GM19043 (cell line): ENCODE data around the gene OGFOD3.
"Not testable (repeated sequence)": the region's sequence is repeated elsewhere in the genome, so short reads cannot be mapped to it uniquely, and the experiment has no call there.

Source experiments
- ATAC-seq: cut with Tn5 transposase; IDR thresholded peaks from one replicate; pipeline ENCODE4 v1.9.1; 2021; ENCODE audit warnings: low read depth; ENCODE audit not compliant: unreplicated experiment

Gene OGFOD3

DNA sequence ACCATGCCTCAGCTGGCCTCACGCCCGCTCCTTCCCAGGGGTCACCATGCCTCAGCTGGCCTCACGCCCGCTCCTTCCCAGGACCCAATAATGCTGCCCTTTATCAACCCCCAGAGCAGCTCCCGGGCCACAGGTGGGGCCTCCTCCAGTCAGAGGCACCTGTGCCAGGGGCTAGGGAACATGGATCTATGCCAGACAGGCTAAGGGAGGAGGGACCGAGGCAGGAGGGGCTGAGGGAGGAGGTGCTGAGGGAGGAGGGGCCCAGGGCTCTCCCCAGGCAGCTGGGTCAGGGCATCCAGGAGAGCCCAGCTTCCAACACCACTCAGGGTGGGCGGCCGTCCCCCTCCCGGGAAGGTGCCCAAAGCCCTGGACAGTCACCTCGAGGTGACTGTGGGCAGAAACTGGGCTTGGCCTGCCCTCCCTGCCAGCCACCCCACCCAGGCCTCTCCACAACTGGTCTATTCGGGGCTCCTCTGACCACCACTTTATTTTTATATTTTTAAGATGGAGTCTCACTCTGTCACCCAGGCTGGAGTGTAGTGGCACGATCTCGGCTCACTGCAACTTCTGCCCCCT is 27.4 kb downstream of the OGFOD3 start:
- no peak for ATAC-seq

DNA sequence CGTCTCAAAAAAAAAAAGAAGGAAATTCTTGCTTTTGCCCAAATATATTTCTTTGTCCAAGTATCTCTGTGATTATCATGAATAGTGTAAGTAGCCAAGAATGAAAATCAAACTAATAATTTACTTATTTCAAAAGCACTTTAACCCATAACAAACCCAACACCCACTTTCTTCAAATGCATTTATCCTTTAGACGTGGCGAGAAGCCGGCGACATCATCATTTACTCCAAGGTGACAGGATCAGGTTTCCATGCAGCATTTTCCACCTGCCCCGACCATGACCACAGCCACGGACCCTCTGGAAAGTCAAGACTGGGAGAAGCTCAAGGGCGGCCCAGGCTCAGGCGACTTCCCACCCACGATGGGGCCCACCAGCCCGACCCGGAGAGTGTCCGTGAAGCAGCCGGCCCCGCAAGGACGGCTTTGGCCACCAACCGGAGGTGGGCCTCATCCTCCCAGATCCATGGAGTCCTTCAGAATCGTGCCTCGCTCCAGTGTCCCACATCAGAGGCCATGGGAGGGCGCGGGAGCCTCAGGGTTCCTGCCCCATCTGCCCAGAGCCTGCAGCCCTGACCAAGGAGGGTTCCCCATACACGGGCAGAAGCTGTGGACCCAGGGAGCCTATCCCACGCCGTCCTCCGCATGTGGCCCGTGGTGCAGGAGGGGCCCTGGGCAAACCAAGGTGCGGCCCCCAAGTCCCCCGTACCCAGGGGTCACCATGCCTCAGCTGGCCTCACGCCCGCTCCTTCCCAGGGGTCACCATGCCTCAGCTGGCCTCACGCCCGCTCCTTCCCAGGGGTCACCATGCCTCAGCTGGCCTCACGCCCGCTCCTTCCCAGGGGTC is 28.1 kb downstream of the OGFOD3 start:
- ATAC-seq = no peak

DNA sequence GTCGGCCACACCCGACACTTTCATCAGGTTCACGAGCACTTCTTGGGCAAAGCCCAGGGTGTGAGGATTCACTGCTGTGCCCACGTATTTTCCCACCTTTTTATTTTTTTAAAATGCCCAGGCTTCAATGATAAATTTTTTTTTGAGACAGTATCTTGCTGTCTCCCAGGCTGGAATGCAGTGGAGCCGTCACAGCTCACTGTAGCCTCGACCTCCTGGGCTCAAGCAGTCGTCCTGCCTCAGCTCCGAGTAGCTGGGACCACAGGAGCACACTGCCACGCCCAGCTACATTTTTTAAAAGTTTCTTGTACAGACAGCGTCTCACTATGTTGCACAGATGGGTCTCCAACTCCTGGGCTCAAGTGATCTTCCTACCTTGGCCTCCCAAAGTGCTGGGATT is 29.0 kb downstream of the OGFOD3 start:
- ATAC-seq = no peak

DNA sequence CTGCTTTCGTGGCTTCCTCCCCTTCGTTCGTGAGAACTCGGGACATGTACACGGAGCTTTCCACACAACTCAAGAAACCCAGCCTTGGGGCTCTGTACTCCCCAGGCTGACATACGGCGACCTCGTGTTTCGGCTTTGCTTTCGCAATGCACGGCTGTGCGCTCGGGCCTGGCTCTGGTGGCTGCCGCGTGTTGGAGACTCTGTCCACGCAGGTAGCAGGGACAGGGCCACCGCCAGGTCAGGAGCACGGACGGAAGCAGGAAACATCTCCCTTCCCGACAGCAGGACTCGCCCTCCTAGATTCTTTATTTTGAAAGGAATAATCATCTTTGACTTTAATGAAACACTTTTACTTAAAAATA is 29.5 kb downstream of the OGFOD3 start:
- no peak for ATAC-seq

DNA sequence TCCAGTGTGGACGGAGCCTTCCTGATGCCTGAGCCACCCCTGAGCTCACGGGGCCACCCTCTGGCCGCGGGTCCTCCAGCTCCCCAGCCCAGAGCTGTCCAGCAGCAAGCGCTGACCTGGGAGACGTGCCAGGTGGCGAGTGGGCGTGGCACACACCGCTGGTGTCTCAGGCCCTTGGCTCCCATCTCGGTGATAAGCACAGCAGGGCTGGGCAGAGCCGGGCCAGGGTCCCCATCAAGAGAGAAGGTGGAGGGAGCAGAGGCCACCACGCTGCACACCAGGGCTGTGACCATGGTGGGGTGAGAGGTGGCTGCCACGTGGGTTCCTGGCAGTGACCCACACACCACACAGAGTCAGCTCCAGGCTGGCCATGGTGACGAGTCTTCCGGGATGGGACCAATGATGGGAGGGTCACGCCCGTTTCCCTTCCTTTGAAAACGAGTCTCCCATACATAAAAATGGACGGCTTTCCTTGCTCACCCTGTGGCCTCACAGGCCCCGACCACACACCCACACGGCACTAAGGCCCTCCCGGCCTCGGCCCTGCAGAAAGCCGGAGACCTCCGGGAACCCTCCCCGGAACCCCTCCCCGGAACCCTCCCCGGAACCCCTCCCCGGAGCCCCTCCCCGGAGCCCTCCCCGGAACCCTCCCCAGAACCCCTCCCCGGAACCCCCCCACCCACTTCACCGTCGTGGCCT is 30.0 kb downstream of the OGFOD3 start:
- ATAC-seq = no peak

DNA sequence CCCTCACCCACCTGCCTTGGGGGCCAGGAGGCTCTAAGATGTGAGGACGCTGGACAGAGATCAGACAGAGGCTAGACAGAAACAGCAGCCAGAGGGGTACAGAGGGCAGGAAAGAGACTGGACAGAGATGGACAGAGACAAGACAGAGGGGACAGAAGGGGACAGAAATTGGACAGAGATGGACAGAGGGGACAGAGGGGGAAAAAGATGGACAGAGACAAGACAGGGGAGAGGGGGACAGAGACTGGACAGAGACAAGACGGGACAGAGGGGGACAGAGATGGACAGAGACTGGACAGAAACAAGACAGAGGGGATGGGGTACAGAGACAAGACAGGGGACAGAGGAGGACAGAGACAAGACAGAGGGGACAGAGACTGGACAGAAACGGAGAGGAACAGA is 30.7 kb downstream of the OGFOD3 start:
- no peak for ATAC-seq

DNA sequence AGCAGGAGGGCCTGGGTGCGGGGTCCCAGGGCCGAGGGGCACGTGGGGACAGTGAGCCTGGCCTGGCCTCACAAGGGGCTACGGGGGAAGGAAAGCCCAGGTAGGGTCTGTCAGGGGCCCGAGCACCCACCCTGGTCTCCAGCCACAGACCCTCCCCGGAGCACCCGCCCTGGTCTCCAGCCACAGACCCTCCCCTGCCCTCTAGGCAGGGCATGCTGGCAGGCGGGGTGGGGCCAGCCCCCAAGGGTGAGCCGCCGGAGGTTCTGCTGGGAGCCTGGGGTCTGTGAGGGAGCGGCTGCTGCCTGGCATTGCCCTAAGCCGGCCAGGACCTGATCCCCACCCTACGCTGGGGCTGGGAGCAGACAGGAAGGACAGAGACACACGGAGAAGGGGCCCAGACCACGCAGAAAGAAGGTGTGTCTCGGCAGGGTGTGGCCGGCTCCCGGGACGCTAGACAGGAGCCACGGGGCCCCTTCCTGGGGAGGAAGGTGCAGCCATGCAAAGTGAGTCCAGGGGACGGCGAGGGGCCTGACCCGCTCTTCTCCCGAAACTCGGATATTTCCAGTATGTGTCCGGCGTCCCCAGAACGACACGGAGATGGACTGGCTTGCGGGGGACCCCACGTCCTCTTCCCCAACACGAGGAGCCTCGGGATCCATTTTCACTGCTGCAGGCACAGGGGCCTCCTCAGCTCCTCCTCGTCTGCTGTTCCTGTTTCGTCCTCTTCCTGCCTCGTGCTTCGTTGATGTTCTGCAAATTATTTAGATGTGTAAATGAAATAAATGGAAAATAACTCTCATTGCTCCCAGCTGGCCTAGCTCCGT is 31.3 kb downstream of the OGFOD3 start:
- no peak for ATAC-seq

DNA sequence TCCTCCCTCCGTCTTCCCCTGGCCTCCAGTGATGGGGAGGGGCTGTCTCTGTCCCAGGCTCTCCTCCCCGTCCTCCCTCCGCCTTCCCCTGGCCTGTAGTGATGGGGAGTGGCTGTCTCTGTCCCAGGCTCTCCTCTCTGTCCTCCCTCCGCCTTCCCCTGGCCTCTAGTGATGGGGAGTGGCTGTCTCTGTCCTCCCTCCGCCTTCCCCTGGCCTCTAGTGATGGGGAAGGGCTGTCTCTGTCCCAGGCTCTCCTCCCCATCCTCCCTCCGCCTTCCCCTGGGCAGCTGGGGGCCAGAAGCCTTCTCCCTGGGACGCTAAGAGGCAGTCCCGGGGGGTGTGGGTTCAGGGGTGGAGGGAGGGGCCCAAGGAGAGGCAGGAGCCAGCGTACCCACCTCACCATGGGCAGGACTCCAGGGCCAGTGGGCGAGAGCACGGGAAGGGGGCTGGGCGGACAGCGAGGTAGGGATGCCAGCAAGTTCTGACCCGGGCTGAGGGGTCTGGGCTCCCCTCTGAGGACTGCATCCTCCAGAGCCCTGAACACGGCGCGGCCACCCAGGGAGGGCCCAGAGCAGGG is 32.0 kb downstream of the OGFOD3 start:
- no peak for ATAC-seq

DNA sequence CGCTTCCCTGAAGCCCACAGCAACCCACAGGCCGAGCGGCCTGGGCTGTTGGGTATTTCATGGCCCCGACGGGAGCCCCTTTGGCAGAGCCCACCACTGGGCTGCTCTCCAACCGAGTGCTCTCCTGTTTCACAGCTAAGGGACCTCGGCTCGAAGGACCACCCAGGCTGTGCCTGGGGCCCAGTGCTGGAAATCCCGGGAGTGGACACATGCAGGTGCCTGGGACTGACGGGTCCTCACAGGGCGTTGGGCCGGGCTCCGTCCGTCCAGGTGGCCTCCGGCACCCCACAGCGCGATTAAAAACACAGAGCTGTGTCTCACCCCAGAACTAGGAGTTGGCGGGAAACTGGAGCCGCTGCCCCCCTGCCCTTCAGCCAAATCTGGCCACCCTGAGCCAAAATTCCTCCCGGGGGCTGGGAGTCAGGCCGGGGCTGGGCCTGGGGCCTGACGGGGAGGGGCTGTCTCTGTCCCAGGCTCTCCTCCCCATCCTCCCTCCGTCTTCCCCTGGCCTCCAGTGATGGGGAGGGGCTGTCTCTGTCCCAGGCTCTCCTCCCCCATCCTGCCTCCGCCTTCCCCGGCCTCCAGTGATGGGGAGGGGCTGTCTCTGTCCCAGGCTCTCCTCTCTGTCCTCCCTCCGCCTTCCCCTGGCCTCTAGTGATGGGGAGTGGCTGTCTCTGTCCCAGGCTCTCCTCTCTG is 32.7 kb downstream of the OGFOD3 start:
- no peak for ATAC-seq

DNA sequence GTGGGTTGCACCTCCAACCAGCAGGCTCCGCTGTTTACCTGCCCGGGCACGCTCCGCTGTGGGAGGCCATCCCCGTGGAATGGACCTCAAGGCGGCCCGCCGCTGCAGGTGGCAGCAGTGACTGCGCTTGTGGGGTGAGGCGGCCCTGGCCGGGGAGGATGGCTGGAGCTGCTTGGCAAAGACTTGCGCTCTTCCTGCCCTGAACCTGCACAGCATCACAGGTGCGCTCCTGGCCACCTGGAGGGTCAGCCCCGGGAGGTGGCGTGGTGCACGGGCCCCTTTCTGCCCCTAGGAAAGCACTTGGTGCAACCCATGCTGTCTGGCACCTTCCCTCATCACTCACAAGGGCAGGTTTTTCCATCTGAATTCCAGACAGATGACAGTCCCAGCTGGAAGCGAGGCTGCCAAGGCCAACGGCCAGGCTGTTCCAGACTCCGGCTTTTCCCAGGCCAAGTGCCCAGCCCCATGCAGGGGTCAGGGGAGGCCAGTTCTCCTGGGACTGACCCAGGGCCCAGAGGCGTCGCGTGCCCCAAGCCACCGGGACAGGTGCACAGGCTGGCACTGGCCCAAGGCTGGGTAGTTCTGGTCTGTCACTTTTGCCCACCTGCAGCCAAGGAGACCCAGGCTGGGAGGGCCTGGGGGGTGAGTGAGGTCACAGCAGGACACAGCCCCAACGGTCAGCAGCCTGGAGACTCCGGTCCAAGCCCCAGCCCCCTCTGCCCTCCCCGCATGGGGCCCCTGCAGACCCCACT is 33.5 kb downstream of the OGFOD3 start:
- ATAC-seq = no peak

DNA sequence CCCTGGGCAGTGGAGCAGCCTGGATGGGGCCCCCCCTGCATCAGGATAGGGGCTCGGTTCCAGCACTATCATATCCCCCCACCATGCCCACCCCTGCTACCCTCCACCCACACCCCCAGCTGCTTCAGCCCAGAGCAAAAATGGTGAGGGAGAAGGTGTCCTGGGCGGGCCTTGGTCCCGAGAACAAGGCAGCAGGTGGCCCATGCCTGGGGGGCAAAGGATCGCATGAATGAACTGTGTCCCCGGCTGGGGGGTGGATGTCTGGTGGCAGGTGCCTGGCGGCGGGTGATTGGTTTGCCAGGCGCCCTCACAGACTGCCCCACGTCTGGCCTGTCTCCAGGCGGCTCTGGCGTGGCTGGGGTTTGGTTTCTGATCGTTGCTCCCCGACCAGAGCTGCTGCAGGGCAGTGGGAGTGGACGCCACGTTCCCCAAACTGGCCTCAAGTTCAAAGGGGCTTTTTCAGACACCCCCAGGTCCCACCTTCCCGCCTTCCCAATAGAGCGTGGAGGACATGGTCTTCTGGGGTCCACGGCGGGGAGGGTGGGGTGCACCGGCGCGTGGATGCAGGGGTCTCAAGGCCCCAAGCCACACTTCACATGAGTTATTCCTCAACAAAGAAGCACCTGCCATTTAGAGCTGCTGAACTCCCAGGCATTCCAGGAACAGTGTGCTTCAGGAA is 34.2 kb downstream of the OGFOD3 start:
- no peak for ATAC-seq

DNA sequence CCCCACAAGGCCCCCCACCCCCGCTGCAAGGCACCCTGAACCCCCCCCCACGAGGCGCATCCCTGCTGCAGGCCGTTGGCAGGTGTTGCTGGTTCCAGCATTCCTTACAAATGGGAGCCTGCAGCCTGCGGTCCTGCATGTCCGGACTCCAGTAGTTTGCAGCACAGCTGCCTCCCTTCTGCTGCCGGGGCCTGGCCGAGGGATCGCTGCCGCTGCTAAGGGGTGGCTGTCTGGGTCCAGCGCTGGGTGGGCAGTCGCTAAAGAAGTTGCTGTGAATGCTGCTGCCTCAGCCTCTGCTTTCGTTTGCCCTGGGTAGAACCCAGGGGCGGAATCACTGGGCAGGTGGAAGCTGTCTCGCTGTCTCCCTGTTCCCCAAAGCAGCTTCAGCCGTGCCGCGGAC is 35.0 kb downstream of the OGFOD3 start:
- no peak for ATAC-seq

DNA sequence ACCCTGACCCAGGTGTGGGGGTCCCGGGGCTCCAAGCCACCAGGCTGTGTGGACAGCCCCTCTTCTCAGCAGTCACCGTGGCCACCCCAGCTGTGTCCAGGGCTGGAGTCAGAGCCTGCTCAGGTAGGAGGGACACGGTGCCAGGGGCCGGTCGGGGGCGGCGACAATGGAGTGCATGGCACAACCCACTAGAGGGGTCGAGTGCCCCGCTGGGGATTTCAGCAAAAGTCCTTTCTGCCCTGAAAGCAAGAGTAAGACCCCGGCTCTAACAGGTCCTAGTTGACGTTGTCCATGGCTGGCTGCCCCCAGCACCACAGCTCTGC is 35.5 kb downstream of the OGFOD3 start:
- no peak for ATAC-seq

DNA sequence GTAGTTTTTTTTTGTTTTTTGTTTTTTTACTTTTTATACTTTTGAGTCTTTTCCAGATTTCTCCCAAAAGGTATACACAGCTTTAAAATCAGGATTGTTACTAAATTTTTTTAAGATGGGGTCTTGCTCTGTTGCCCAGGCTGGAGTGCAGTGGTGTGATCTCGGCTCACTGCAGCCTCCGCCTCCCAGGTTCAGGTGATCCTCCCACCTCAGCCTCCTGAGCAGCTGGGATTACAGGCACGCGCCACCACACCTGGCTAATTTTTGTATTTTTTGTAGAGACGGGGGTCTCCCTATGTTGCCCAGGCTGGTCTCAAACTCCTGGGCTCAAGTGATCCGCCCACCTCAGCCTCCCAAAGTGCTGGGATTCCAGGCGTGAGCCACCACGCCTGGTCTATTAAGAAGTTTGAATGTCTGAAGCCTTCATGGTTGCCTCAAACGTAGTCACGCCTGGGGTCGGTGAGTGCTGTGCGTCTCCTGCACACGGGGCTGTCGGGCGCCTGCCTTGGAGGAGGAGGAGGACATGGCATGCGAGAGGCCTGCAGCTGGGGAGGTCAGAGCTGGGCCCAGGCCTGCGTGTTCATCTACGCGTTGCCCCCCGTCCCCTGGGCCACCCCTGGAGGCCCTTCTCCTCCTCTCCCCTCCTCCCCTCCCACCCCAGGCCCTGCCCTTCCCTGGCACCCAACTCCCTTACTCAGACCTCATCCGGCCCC is 36.0 kb downstream of the OGFOD3 start:
- ATAC-seq = not testable (repeated sequence)

DNA sequence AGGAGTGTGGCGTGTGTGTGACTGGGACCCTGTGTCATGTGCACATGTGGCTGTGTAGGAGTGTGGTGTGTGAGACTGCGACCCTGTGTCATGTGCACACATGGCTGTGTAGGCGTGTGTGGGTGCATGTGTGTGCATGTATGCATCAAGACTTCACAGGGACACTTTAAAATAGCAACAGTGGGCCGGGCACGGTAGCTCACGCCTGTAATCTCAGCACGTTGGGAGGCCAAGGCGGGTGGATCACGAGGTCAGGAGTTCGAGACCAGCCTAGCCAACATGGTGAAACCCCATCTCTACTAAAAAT is 36.7 kb downstream of the OGFOD3 start:
- not testable (repeated sequence) for ATAC-seq

DNA sequence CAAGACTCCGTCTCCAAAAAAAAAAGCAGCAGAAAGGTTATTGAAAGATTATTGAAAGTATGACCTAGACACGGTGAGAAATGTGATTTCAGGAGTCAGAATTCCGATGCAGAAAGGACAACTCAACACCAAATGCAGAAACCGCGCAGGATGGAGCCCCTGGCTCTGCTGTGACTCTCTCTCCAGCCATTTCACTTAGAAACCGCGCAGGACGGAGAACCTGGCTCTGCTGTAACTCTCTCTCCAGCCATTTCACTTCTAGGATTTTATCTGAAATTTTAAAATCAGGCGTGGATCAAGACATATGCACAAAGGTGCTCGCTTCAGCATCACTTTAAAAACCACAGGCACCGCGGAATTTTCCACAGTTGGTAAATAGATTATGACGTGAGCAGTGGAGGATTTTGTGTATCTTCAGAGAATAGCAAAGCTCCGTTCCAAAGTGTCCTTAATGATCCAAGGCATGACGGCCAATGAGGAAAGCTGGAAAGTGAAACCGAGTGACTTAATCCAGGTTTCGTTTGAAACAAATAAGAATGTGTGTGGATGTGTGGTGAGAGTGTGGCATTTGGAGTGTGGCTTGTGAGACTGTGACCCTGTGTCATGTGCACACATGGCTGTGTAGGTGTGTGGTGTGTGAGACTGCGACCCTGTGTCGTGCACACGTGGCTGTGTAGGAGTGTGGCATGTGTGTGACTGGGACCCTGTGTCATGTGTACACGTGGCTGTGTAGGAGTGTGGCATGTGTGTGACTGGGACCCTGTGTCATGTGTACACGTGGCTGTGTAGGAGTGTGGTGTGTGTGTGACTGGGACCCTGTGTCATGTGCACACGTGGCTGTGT is 37.3 kb downstream of the OGFOD3 start:
- no peak for ATAC-seq

DNA sequence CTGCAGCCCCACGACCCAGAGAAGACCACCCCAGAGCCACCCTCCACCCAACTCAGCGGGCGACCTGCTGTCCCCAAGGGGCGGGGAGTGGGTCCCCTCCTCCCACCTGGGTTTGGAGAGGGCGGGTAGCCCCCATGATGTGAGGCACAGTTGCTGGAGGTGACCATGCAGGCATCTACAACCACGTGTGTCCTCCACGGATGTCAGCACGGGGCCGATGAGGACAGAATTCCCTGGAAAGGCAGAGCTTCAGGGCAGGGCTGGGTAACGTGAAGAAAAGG is 39.7 kb downstream of the OGFOD3 start:
- no peak for ATAC-seq
